Stimulated activated CD4-positive, alpha-beta T cell treated with anti-CD3 and anti-CD28 coated beads, Interleukin-1b, Interleukin-23, amount 100 ng/mL, for 1 hour (primary cell): ENCODE measurements around the gene KRTAP27-1.

ENCODE experiments used
- DNase-seq, 2 donors: peaks; one replicate each; pipeline ENCODE4 v3.0.0-alpha.2; 2020; ENCODE audit warnings: low read depth in 2 of 2

KRTAP27-1 gene

DNA sequence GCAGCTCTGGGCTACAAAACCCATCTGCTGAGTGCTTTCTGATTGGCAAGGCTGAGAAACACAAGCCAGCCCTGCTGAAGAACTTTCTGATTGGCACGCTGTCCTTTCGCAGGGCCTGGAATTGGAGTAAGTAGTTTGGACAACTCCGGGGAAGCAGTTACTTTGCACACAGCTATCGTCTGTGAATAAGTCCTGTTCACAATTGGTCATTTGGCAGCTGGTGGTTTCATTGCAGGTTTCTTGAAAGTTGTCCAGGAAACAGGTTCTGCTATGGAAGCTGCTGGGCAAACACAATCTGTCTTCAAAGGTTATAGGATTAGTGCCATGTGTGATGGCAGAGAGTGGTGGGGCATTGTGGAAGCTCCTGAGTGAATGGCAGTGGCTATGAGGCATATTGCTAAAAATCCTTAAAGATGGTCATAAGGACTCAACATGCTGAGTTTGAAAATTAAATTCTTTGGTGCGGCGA lies at the start of gene KRTAP27-1:
Gene KRTAP27-1, minus strand, starts transcription at position 419 of the 469 bp plus-strand sequence. Its CDS starts 26 bp downstream, at position 393.
- DNase-seq = no peak

DNA sequence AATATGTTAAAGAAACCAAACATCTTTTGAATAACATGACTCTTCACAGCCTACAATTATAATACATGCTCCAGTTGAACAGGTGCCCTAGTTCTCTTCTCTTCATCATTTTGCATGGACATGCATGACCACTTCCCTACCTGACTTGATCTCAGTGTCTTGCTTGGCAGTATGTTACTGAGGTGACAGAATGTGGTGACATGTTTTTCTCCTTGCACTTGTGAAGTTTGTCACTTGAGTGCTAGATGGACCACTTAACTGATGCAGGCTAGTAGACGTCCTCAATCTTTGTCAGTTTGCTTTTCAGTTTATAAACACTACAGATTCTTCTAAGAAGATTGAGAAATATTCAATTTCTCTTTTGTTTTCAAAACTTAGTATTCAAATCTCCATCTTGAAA lies 44.7 kb upstream of the KRTAP27-1 start:
- DNase-seq = no peak

DNA sequence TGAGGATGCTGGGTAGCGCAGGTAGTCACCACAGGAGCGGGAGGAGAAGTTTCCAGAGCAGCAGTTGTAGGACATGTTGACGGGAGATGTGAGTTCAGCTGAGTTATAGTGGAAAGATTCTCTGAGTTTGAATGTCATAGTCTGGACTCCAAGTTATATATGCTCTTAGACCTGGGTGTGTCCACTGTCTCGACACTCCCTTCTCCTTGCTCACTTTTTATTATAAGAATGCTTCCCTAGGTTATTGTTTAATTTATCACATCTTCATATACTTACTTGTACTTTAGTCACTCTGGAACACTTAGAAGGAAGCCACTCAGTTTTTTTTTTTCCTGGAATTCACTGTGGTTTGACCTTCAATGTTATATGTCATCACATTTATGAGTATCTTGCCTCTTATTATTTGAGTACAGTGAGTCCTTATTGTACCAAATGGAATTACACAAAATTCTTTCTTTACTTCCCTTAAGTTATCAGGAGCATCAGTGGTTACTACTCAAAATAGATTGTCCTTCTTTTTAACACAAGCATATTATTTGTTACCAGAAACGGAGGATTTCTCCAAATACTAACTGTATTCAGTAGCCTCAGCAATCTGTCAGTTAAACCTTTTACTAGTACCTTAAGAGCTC lies 34.8 kb upstream of the KRTAP27-1 start, which contains the start of gene KRTAP13-2:
Gene KRTAP13-2, minus strand, starts transcription at position 133 of the 632 bp plus-strand sequence. Its CDS starts 58 bp downstream, at position 75.
- no peak for DNase-seq

- DNase-seq = no peak
Observed at GRCh38 chr21:30355906-30356305, 18.4 kb upstream of the KRTAP27-1 start.

DNA sequence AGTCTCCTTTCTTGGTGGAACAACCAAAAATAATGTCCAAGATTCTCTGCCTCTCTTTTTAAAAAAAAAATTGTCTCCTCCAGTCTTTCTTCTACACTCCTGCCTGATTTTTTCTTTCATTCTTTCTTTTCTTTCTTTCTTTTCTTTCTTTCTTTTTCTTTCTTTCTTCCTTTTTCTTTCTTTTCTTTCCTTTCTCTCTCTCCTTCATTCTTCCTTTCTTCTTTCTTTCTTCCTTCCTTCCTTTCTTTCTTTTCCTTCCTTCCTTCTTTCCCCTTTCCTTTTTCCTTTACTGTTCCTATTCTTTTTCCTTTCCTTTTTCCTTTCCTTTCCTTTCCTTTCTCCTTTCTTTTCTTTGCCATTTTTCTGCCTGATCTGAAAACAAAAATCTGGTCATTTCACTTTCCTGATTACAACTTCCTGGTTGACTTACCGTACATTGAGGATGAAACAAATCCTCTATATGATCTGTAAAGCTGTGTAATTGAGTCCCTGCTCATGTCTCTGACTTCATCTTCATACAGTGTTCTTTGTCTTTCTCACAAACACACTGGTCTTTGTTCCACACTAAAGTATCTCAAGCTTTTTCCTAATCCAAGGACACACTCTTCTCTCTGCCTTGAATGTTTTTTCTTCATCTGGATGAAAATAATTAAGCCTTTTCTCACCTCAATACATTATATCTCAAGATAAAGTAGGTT lies 17.0 kb upstream of the KRTAP27-1 start:
- no peak for DNase-seq

GRCh38 chr21:30351534-30351933 lies 14.0 kb upstream of the KRTAP27-1 start:
- no peak for DNase-seq

DNA sequence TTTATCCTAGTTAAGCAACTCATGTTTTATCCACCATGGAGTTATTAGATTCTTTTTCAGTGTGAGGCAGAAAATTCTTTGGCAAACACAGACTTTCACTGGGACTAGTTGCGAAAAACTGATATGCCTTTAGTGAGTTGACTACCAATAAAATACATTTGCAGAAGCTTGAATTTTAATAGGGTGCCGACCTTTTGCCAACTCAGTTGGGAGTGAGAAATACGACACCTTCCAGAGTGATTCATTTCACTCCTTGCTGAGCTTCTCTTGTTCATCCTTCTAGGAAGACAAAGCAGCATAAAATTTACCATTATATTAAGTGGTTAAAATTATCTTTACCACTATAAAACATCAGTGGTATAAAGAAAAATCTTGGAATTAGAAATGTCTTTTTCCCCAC lies 12.1 kb upstream of the KRTAP27-1 start:
- no peak for DNase-seq

GRCh38 chr21:30348506-30348905 lies 11.0 kb upstream of the KRTAP27-1 start, which contains the start of gene KRTAP23-1:
Gene KRTAP23-1 (minus strand): TSS chr21:30348606. CDS start chr21:30348606, 0 bp downstream.
- no peak for DNase-seq

GRCh38 chr21:30345014-30345413 lies 7.5 kb upstream of the KRTAP27-1 start:
- no peak for DNase-seq

GRCh38 chr21:30340714-30341573 lies 3.5 kb upstream of the KRTAP27-1 start:
- peak in 1 of 2 donors; percentile 9 for DNase-seq

DNA sequence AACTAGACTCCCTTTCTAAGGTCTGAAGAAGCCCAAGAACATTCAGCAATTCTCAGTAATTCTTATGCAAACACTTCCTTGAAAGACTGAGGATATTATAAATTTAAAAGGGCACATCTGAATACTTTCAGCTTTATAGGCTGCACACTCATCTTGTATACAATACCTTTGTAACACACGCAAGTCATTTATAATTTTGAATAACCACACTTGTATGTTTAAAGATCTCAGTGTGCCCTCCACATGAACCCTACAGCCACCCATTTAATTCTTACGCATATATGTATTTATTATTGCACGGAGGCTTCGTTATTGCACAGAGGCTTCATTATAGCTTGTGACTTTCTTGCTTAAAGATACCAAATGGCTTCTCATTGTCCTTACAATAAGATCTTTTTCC lies 1.2 kb upstream of the KRTAP27-1 start:
- DNase-seq = no peak

DNA sequence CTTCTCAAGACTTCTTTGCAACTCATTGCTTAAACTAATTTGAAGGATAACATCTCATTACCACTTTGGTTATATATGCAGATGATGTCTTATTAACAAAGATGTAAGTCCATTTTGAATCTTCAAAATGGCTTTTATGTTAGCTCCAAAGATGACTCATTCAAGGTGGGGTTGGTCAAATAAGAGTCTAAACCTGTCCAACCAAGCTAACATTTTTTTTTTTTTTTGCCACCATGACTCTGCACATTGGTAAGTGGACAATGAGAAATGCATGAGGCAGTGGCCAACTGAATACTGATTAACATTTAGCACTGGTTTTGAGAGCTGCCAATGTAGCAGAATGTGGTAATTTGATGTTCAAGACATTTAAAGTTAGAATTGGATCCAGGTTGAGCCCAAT lies 278 bp upstream of the KRTAP27-1 start:
- DNase-seq = no peak

DNA sequence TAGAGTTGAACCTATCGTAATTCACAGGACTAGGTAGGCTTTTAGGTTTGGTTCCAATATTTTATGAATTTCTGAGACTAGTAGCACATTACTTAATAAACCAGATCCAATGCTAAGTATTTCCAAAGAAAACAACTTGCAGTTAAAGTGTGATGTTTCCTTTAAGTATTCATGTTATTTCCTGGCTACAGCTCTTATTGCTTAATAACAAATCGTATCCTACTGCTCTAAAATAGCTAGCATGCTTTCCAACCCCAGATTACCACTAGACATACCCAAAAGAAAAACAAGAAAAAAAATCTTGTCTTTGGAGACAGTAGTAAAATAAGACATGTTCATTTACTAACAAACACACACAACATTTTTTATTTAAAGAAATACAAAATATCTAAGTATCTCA lies 898 bp downstream of the KRTAP27-1 start:
- no peak for DNase-seq

DNA sequence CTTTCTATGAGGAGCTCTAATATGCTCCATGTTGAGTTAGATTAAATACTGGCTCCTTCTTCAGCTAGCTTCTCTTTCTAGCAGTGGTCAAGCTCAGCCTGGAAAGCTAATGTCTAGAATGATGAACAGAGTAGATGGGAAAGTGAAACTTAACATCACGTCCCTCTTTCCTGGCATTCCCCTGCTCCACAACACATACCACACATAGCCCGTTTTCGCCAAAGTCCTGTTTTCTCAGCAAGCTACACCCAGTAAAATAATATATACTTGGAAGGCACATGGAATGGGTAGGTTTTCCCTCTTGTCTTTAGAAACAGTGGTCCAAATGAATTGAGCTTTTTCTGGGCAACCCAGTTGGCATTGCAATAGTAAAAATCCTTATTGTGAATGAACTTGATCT lies 3.8 kb downstream of the KRTAP27-1 start:
- no peak for DNase-seq

- DNase-seq = no peak
Observed at GRCh38 chr21:30332681-30333080, 4.8 kb downstream of the KRTAP27-1 start.

DNA sequence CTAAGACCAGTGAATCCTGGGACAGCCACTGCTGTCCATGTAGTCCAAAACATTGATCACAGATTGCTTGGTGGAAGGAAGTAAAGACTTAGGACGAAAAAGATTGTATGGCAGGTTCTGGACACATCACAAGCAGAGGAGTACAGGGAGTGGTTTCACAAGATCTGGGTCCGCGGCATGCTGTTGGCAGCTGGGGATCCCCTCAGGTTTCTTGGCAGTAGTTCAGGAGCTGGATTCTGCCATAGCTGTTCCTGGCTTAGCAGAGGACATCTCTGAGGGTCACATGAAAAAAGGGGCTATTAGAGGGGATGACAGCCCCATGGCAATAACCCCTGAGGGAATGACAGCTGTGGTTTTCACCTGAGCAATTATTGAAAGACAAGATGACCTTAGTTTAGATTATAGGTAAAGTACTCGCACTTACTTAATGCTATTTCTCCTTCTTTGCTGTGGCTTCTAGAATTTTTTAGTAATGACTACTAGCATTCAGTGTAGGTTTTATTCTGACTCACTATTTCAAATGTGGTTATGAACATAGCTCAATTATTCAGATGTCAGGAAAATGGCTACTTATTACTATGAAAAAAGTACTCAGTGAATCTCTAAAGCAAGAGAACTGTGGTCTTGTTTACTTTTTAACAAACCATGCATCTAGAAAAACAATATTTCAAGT lies 8.2 kb downstream of the KRTAP27-1 start:
- DNase-seq = no peak

GRCh38 chr21:30326390-30326789 lies 11.1 kb downstream of the KRTAP27-1 start:
- no peak for DNase-seq

DNA sequence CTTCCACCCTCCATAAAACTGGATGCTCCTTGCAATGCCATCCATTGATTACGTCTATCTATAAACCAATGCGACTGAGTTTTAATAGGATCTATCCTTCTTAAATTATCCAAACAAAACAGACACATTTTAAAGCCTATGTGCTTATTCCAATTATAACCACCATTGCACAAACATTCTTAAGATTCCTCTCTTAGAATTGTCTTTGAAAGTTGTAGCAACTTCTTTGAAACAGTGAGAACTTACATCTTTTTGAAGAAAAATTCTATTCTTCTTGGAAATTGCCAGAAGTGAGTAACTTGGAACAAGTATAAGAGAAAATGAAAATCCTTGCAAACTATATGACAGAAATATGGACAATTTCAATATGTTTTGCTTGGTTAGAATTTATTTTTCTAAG lies 17.3 kb downstream of the KRTAP27-1 start, which contains the start of gene KRTAP26-1:
Gene KRTAP26-1, minus strand, starts transcription at position 101 of the 400 bp plus-strand sequence. CDS start 280 bp downstream, outside the sequence.
- no peak for DNase-seq

DNA sequence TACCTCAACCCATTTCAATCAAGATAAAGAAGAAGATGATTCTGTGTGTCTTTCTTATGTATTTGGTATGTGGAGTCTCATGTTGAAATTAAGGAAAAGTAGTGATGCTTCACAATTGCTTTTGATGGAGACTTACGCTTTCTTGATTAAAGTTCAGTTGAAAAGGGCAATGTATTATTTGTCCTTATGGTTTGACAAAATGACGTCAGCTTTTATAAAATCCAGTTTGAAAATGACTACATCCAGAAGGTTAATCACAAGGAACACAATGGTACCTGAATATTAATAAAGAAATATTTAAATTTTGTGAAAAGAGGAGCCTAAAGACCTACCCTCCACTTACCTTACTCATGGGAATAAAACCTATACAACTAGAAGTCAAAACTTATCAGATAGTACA lies 21.8 kb downstream of the KRTAP27-1 start:
- no peak for DNase-seq

- no peak for DNase-seq
Observed at GRCh38 chr21:30306884-30307283, 30.6 kb downstream of the KRTAP27-1 start.

- no peak for DNase-seq
Observed at GRCh38 chr21:30305136-30305535, 32.4 kb downstream of the KRTAP27-1 start.
